ENCODE results near the gene TMEM86B.

Gene TMEM86B

GRCh38 chr19:55198651-55199050 lies 29.9 kb downstream of the TMEM86B start:
- H3K27ac Mint-ChIP-seq: no peak overlapping the region
- no peaks in the 10 kb centered on the region for H3K9me3 Mint-ChIP-seq
- H3K36me3 Mint-ChIP-seq (ENCODE audit: low read depth): no peaks in the 10 kb centered on the region
- no peak for DNase-seq
- no peaks in the 10 kb centered on the region for H3K4me1 Mint-ChIP-seq
- peaks cover 13% of the 10 kb centered on the region for H3K27me3 Mint-ChIP-seq
- no peak overlapping the region for H3K4me3 Mint-ChIP-seq
- ATAC-seq: no peak

- ATAC-seq (no peak), DNase-seq (no peak)
- H3K27ac Mint-ChIP-seq: no peak overlapping the region
- H3K9me3 Mint-ChIP-seq: no peaks in the 10 kb centered on the region
- no peak overlapping the region for H3K4me3 Mint-ChIP-seq
- no peaks in the 10 kb centered on the region for H3K36me3 Mint-ChIP-seq (ENCODE audit: low read depth)
- H3K4me1 Mint-ChIP-seq: no peaks in the 10 kb centered on the region
- peaks cover 13% of the 10 kb centered on the region for H3K27me3 Mint-ChIP-seq
Measured at GRCh38 chr19:55197528-55197927, 31.0 kb downstream of the TMEM86B start.

GRCh38 chr19:55196803-55197202 lies 31.8 kb downstream of the TMEM86B start:
- ATAC-seq: no peak
- H3K9me3 Mint-ChIP-seq: no peaks in the 10 kb centered on the region
- no peaks in the 10 kb centered on the region for H3K36me3 Mint-ChIP-seq (ENCODE audit: low read depth)
- peaks cover 11% of the 10 kb centered on the region for H3K27me3 Mint-ChIP-seq
- H3K27ac Mint-ChIP-seq: no peak overlapping the region
- no peaks in the 10 kb centered on the region for H3K4me1 Mint-ChIP-seq
- DNase-seq: no peak
- H3K4me3 Mint-ChIP-seq: no peak overlapping the region

- Mint-ChIP-seq H3K4me3 (no peak overlapping the region), H3K27me3 (peaks cover 6% of the 10 kb centered on the region), H3K4me1 (peaks cover 4% of the 10 kb centered on the region), H3K9me3 (no peaks in the 10 kb centered on the region), H3K27ac (no peak overlapping the region), H3K36me3 (ENCODE audit: low read depth) (no peaks in the 10 kb centered on the region)
- ATAC-seq (no peak), DNase-seq (no peak)
Measured at GRCh38 chr19:55193481-55193880, 35.1 kb downstream of the TMEM86B start.

- H3K4me1 Mint-ChIP-seq: peaks cover 4% of the 10 kb centered on the region
- no peaks in the 10 kb centered on the region for H3K36me3 Mint-ChIP-seq (ENCODE audit: low read depth)
- peaks cover 9% of the 10 kb centered on the region for H3K27me3 Mint-ChIP-seq
- DNase-seq (no peak), ATAC-seq (no peak)
- no peak overlapping the region for H3K27ac Mint-ChIP-seq
- H3K4me3 Mint-ChIP-seq: no peak overlapping the region
- H3K9me3 Mint-ChIP-seq: no peaks in the 10 kb centered on the region
Measured at GRCh38 chr19:55189403-55189835, 39.1 kb downstream of the TMEM86B start.

GRCh38 chr19:55188625-55189024 lies 39.9 kb downstream of the TMEM86B start:
- H3K27ac Mint-ChIP-seq: no peak overlapping the region
- H3K27me3 Mint-ChIP-seq: peaks cover 11% of the 10 kb centered on the region
- DNase-seq (no peak), ATAC-seq (no peak)
- H3K4me1 Mint-ChIP-seq: peaks cover 4% of the 10 kb centered on the region
- no peak overlapping the region for H3K4me3 Mint-ChIP-seq
- no peaks in the 10 kb centered on the region for H3K9me3 Mint-ChIP-seq
- H3K36me3 Mint-ChIP-seq (ENCODE audit: low read depth): no peaks in the 10 kb centered on the region

GRCh38 chr19:55186080-55186479 lies 42.5 kb downstream of the TMEM86B start:
- peaks cover 24% of the 10 kb centered on the region for H3K27me3 Mint-ChIP-seq
- ATAC-seq (no peak), DNase-seq (no peak)
- H3K9me3 Mint-ChIP-seq: no peaks in the 10 kb centered on the region
- H3K4me3 Mint-ChIP-seq: no peak overlapping the region
- H3K4me1 Mint-ChIP-seq: peaks cover 4% of the 10 kb centered on the region
- H3K36me3 Mint-ChIP-seq (ENCODE audit: low read depth): no peaks in the 10 kb centered on the region
- H3K27ac Mint-ChIP-seq: no peak overlapping the region

- no peak overlapping the region for H3K4me3 Mint-ChIP-seq
- no peak overlapping the region for H3K27ac Mint-ChIP-seq
- peaks cover 18% of the 10 kb centered on the region for H3K4me1 Mint-ChIP-seq
- no peaks in the 10 kb centered on the region for H3K9me3 Mint-ChIP-seq
- ATAC-seq (no peak), DNase-seq (no peak)
- no peaks in the 10 kb centered on the region for H3K36me3 Mint-ChIP-seq (ENCODE audit: low read depth)
- H3K27me3 Mint-ChIP-seq: peaks cover 56% of the 10 kb centered on the region
Measured at GRCh38 chr19:55181740-55182139, 46.8 kb downstream of the TMEM86B start.

- no peaks in the 10 kb centered on the region for H3K36me3 Mint-ChIP-seq (ENCODE audit: low read depth)
- H3K4me1 Mint-ChIP-seq: peaks cover 18% of the 10 kb centered on the region
- no peaks in the 10 kb centered on the region for H3K9me3 Mint-ChIP-seq
- DNase-seq (peak; percentile 74), ATAC-seq (peak; percentile 31)
- peaks cover 64% of the 10 kb centered on the region for H3K27me3 Mint-ChIP-seq
- peak within 1 kb of the TSS; percentile 64 for H3K4me3 Mint-ChIP-seq
- peak within 1 kb of the TSS; percentile 64 for H3K27ac Mint-ChIP-seq
Measured at GRCh38 chr19:55179606-55180484, 48.7 kb downstream of the TMEM86B start, which contains the start of gene SYT5. Gene SYT5, minus strand, starts transcription at chr19:55180289. Its CDS starts 1,248 bp downstream, at chr19:55179041.

- Mint-ChIP-seq H3K4me1 (peaks cover 18% of the 10 kb centered on the region), H3K36me3 (ENCODE audit: low read depth) (no peaks in the 10 kb centered on the region), H3K27ac (no peak overlapping the region), H3K27me3 (peaks cover 72% of the 10 kb centered on the region), H3K4me3 (peak overlapping the region; percentile 60), H3K9me3 (no peaks in the 10 kb centered on the region)
- ATAC-seq (peak; percentile 88), DNase-seq (peak; percentile 93)
Measured at GRCh38 chr19:55178781-55179599, 49.6 kb downstream of the TMEM86B start.
